ENCODE measurements around the gene CD99L2.

The CD99L2 gene, protein sequence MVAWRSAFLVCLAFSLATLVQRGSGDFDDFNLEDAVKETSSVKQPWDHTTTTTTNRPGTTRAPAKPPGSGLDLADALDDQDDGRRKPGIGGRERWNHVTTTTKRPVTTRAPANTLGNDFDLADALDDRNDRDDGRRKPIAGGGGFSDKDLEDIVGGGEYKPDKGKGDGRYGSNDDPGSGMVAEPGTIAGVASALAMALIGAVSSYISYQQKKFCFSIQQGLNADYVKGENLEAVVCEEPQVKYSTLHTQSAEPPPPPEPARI

DNA sequence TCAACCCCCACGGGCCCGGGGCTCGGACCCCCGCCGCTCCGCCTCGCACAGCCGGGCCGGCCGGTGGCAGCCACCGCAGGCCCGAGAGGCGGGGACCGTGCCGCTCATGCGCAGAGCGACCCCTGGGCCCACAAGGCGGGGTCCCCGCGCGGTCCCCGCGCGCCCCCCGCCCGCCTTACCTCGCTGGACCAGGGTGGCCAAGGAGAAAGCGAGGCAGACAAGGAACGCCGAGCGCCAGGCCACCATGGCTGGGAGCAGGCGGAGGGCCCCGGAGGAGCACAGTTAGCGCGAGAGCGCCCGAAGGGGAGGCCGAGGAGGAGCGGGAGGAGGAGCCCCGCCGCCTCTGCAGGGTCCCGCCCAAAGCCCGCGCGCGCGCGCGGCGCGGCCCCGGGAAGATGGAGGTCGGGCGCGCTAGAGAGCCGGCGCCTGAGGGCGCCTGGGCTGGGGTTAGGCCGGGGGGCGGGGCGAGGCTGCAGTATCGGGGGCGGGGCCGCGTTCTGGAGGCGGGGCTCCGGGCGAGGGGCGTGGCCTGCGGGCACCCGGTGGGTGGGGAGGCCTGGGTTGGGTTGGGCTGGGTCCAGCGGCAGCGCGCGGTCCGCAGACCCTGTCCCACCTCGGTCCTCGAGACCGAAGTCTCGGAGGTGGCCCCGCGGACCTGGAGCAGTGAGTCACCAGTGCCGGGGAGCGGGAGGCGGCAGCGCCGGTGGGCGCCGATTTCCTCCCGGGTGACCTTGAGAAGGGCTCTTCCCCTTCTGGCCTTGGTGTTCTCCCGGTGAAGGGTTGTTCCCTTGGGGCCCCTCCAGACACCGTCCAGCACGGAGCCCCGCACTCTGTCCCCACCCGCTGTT, at the start of gene CD99L2:
CD99L2 (minus strand) TSS at position 326 of the 848 bp plus-strand sequence; CDS start at position 246, 80 bp downstream.
- DNase-seq = no peak

DNA sequence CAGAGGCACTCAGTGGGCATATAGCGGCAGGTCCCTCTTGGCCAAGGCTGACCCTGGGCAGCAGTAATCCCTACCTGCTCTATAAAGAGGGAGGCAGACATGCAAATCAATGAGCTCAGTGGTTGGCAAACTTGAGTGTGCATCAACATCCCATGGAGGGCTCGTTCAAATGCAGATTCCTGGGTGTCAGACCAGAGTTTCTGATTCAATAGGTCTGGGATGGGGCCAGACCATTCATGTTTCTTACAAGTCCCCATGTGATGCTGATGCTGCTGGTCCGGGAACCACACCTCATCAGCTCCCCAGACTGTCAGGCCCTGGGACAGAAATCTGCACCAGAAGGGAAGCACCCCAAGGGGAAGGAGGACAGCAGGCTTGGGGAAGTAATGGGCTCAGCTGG, 45.8 kb upstream of the CD99L2 start:
- DNase-seq = no peak

DNA sequence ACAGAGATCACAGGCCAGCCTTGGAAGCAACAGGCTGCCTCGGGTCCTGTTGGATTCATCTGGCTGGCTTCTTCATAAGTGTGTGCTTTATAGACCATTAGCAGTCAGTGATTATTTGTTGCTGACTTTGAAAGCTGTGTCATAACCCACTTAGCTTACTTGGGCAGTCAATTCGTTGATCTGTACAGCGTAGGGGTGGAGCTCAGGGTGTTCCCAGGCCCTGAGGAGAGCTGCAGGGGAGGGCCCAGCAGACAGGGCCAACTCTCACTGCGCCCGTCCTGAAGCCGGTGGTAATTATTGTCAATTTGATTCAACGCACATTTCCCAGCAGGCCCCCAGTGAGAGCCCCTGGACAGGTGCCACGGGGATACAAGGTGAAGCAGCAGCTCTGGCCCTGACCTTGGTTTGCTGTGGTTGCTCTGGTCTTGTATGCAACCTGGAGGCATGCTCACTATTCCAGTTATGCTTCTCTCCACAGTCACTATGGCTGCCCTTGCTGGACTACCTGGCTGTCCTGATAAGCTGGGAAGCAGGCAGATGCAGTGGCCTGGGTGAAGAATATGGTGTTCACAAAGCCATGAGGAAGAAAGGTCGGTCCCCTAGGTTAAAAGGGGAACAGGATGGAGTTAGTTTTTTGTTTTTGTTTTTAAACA, 44.6 kb upstream of the CD99L2 start:
- no peak for DNase-seq

DNA sequence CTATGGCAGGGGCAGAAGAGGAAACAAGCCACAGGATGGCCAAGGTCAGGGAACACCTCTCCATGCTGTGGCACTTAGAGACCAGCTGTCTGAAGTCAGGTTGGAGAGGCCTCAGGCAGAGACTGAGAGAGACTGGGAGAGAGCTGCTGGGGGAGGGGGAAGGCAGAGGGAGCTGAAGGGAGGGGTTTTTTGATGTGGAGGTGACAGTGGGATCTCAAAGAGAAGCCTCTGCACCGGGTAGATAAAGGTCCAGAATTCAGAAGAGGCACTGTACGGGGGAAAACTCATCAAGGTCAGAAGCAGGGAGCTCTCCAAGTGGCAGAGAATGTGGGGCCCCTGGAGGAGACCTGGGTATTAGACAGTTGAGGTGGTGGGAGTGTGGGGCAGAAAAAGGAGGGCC, 43.1 kb upstream of the CD99L2 start:
- DNase-seq = no peak

DNA sequence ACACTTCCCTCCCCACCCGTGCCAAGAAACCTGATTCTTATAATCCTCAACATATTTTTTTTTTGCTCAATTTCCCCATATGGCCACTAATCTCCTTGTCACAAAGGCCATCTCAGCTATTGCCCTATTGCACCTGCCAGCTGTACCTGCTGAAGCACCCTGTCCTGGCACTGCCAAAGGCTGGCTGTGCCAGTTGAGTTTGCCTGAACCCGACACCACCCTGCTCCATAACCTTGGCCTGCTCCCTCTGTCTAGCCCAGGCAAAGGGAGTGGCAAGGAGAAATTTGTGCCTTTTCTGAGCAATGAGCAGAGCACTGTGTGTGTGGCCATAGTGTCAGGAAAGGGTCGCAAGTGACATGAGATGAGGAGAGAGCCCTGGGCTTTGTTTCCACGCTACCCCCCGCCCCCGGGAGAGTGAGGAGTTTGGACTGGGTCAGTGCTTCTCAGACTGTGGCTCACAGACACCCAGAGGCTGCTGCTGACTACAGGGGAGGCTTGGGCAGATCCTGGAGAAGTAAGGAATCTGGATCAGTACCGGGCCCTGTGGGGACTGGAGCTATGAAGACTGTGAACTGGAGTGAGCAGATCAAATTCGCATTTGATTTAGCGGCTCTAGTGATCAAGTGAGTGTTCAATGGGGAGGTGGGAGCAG, 42.5 kb upstream of the CD99L2 start:
- no peak for DNase-seq

DNA sequence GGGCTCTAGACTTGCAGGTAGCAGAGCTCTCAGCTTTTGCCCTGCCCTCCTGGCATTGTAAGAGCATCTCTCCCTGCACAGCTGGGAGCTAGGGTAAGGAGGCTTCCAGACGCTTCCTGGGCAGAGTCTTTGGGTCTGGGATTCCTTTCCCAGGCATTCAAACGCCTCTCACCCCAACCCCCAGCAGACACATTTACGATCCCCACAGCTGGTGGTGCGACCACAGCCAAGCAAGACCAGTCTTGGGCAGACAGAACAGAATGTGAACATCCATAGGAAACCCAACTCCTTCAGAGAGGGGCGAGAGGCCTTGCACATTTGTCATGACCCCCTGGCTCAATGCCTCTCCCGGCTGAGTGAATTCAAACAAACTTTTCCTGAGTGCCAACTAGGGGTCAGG, 38.1 kb upstream of the CD99L2 start:
- no peak for DNase-seq

DNA sequence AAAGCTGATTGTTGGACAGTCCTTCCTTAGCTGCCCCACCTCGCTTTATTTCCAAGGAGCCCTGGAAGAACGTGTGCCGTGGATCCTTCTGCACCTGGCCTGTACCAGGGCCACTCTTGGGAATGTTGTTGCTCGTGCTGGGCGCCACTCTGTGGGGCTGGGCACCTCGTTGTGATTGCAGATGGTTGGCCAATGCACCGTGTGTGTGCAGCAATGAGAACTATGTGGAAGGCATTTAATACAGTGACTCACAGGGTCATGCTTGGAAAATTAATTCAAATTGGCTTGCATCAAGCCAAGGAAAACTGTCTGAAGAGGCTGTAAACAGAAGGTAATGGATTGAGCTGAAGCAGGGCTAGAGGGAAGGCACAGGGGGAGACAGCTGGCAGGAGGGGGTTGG, 37.0 kb upstream of the CD99L2 start:
- no peak for DNase-seq

DNA sequence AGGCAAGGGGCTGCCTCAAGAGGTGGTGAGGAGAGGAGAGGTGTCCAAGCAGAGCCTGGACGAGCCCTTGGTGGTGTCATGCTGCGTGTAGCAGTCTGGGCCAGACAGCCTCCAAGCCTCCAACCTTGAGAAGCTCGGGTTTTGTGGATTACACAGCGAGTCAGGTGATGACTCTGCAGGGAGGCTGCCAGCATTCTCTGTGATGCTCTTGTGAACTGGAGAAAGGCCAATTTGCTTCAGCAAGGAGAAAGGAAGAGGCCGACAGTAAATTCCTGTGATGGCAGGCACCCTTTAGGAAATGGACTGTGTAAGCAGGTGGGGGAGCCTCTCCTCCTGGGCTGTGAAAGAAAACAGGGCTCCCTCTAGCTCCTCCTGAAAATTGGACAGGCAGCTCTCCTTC, 36.0 kb upstream of the CD99L2 start:
- DNase-seq = no peak

DNA sequence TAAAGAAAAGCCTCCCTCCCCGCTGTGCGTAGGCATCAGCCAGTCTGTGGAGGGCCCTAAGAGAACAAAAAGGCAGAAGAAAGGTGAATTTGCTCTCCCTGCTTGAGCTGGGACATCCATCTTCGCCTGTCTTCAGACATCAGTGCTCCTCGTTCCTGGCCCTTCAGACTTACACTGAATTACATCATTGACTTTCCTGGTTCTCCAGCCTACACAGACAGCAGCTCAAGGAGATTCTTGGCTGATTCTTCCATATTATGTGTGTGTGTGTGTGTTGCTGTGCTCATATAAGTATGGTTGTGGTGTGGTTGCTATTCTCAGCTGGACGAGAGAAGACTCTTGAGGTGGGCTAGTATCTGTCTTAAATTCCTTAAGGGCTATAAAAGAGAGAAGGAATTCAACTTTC, 35.5 kb upstream of the CD99L2 start:
- DNase-seq = no peak

DNA sequence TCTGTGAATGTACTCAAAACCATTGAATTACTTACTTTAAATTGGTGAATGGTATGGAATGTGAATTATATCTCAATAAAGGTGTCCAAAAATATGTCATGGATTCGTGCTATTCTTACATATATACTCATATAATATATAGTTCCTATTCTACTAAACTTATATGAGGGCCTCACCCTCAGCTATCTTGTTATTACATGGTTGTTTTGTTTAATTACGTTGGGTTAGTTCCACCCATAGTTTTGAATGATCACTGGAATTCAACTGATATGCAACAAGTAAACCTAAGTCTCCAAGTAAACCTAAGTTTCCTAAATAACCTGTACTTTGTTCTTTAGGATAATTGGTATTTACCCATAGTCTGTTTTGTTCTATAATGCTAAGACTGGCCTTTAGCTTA, 30.6 kb upstream of the CD99L2 start:
- no peak for DNase-seq

DNA sequence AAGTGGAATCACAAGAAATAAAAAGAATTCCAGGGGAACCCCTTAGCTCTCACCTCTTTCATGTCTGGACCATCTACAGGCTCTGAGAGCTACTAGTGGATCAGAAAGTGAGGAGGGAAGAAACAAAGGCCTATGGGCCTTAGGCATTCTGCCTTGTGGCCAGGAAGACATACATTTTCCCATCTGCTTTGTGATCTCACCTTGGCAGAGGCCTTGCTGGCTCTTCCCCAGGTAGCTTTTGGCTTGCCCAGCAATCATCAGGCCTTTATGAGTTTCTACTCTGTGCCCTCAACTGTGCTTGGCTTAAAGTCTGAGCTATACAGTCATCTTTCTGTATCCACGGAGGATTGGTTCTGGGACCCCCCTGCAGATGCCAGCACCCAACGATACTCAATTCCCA, 28.3 kb upstream of the CD99L2 start:
- DNase-seq = no peak

DNA sequence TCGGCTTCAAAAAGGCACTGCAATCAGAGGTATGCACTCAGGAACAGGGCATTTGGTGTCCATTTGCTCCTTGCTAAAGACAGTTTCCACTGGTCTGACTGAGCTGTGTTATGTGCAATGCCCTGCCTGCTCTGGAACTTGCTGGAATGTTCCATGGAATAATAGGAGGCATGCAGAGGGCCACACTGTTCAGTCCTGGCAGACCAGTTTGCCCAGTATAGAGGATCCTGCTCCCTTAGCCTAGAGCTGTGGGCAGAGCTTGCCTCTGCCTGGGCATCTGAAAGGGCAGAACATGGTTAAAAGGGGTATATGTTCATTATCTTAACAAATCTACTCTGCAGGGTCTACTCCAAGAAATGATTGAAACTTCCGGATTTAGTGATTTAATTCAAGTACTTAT, 27.8 kb upstream of the CD99L2 start:
- DNase-seq = no peak

DNA sequence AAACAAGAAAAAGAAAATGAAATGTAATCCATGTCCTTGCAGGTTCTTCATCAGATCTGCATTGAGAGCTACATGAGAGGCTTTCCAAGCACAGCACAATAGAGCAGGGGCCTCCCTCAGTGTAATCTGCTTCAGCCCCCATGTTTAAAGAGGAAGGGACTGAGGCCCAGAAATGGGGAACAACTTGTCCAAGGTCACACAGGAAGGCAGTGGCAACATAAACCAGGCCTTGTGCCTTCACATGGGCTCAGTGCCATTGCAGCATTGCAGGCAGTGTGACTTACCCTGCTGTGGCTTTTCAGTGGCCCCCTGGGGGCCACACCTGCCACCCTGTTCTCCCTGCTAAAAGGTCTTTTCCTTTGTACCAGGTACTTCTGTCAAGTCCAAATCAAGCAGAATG, 20.9 kb upstream of the CD99L2 start:
- no peak for DNase-seq

DNA sequence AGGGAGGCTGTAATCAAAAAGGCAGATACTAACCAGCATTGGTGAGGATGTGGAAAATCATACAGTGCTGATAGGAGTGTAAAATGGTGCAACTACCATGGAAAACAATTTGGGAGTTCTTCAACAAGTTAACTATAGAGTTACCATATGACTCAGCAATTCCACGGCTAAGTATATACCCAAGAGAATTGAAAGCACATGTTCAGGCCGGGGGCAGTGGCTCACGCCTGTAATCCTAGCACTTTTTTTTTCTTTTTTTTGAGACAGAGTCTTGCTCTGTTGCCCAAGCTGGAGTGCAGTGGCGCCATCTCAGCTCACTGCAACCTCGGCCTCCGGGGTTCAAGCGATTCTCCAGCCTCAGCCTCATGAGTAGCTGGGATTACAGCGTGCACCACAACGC, 15.0 kb upstream of the CD99L2 start:
- DNase-seq = no peak

DNA sequence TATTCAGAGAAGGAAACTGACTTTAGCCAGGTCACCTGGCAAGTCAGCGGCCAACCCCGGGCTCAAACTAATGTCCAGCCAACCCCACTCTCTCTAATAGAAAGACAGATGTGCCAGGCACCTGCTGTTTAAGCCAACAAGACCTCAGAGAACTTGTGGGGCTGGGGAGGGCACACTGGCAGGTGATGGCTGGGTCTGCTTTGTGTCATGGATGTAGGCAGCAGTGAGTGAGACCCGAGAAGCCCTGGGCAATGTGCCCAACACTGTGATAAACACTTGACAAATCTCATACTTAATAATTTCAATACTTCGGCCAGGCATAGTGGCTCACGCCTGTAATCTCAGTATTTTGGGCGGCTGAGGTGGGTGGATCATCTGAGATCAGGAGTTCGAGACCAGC, 9.0 kb upstream of the CD99L2 start:
- no peak for DNase-seq

DNA sequence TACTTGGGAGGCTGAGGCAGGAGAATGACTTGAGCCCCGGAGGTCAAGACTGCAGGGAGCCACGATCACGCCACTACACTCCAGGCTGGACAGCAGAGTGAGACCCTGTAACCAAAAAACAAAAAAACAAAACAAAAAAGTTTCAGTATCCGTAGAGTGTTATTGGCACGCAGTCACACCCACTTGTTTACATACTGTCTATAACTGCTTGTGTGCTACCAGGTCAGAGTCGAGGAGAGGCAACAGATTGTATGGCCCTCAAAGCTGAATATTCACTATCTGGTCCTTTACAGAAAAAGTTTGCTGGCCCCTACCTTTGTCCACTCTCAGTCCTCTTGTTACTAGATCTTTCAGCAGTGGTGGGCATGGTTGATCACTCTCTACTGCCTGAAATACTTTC, 8.2 kb upstream of the CD99L2 start:
- no peak for DNase-seq

DNA sequence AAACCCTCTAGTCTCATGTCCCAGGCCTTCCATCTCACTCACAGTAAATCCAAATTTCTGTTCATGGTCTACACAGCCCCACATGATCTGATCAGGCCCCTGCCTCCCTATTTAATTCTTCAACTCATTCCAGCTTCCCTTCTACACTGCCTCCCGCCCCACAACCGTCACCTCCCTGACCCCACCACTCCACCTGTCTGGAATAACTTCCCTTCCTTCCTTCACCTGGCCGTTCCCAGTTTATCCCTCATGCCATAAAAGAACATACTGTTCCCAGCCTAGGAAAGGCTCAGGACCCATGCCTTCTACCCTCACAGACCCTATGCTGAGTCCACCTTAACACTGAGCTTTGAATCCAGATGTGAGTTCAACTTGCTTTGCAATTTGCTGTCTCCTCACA, 6.8 kb upstream of the CD99L2 start:
- DNase-seq = no peak

DNA sequence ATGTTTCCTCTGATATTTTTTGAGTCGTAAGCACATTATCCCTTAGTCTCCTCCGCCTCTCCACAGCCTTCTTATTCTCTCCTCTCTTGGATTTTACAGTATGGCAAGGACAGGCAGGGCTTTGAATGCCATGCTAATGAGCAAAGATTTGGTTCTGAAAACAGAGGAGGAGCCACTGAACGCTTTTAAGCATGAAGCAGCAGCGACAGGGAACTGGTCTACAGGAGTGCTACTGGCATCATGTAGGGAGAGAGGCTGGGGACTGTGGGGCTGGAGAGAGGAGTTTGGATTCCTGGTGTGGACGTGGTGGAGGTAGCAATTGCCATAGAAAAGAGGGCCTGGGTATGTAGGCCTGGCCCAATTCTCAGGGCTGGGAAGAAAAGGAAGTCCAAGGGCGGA, 4.6 kb upstream of the CD99L2 start:
- DNase-seq = no peak

DNA sequence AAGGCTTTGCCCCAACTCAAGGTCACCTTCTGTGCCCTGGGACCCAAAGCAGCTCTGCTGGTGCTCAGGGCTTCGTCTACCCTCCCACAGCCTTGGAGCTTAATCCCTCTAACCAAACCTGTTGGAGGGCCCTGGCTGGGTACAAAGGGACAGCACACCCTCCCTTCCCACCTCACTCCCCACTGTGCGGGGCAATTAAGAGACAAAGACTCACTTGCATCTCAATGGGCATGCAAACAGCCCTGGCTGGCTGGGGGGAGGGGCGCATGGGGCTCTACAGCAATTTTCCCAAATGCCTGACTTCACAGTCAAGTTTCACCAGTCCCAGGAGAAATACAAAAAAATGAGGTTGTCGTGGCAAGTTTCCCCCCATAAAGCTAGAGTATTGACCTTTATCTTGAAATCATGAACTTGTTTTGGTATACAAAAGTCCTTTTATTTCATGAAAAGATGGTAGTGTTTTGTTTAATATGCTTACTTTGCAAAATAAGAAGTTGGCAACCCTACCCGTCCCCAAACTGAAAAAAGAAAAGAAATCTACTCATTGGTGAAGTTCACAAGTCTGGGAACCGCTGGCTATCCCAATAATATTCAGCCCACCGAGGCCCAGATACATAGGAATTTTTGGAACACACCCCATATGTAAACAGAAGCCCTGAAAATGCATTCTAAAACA, 4.1 kb upstream of the CD99L2 start:
- DNase-seq = no peak

DNA sequence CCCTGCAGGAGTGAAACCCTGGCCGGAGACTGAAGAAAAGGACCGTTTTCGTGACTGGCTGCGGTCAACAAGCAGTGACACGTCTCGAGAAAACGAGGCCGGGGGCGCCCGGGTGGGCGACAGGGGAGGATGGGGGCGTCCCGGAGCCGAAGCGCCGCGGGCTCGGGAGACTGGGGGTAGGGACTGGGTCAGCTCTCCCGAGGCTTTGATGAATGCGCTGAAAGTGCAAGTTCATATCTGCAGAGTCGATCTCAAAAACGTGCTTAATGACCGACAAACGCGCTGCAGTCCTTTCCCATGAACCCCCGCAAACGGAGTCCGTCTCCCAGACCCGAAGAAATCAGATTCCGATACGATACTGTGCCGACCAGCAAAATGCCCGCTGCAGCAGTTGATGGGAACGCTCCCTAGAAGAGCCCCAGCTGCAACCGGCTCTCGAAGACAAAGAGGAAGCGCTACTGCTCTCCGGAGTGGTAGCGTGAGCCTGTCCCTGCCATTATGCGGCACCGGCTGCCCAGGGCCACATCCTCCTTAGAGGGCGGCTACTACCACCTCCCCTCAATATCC, 806 bp upstream of the CD99L2 start:
- peak; percentile 28 for DNase-seq

DNA sequence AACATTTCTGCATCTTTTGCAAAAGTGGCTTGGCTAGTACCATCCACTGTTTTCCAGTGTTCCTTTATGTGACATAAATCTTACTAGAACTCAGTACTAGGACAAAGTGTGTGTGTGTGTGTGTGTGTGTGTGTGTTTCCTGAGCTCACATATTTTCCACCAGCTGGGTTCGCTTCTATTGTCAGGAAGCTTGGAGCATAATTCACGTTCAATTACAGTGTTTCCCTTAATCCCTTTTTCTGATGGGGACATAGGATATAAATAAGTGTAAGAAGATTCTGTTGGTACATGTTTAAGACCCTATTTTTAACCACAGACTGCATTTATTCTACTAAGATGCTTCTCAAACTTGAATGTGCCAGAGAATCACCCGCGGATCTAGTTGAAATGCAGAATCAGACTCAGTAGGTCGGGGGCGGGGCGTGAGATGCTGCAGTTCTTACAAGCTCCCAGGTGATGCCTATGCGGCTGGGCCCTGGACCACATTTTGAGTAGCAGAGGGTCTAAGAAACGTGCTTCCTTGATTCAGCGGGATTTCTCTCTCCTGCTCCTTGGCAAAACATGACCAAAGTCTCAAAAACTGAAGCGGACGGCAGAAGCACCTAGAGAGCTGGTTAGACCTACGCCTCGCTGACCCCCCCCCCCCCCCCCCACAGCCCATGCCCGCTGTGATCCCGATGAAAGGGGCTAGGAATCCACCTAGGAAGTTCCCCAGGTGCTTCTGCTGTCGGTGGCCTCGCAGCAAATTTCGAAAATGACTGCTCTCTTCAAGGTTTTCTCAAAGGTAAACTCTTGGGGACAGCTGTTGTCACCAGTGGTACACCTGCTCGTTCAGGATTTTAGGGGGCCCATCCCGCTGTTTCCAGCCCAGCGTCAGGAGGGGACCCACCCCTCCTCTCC, 797 bp downstream of the CD99L2 start:
- no peak for DNase-seq

DNA sequence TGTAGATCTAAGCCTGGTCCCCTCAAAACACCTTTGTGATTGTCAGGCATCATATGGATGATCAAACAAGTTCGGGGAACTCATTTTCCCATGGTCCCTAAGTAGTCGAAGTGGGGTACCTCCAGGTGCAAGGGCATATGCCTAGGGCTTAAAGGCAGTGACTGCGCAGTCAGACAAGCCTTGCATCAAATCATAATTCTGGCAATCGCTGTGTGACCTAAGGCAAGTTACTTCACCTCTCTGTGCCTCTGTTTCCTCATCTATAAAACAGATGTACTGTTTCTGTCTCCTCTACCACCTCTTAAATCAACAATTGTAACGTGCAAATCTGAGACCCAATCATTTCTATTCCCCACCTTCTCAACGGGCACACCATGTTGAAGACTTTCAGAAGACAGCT, 1.8 kb downstream of the CD99L2 start:
- no peak for DNase-seq

Measured in SIG-M5 (cell line).